ENCODE measurements around the gene SLC18A3.

The SLC18A3 gene

DNA sequence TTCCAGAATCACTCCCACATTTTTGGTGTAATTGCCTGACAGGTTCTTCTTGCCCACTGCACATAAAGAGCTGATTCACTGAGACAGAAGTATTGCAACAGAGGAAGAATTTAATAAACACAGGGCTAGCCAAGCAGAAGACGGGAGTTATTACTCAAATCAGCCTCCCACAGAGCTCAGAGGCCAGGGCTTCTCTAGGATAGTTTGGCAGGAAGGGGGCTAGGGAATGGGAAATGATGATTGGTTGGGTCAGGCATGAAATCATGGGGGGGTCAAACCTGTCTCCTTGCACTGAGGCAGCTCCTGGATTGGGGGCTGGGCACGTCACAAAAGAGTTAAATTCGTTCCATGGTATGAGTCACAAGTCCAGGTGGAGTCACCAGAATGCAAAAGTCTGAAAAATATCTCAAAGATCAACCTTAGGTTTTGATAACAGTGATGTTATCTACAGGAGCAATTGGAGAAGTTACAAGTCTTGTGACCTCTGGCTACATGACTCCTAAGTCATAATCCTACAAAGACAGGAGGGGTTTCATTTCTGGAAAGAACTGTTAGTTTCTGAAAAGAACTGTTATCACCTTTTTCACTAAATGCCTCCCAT is 41.0 kb upstream of the SLC18A3 start:
- H3K27me3 ChIP-seq, result no peaks in the 10 kb centered on the region
- TF ChIP-seq, protein P1, sequence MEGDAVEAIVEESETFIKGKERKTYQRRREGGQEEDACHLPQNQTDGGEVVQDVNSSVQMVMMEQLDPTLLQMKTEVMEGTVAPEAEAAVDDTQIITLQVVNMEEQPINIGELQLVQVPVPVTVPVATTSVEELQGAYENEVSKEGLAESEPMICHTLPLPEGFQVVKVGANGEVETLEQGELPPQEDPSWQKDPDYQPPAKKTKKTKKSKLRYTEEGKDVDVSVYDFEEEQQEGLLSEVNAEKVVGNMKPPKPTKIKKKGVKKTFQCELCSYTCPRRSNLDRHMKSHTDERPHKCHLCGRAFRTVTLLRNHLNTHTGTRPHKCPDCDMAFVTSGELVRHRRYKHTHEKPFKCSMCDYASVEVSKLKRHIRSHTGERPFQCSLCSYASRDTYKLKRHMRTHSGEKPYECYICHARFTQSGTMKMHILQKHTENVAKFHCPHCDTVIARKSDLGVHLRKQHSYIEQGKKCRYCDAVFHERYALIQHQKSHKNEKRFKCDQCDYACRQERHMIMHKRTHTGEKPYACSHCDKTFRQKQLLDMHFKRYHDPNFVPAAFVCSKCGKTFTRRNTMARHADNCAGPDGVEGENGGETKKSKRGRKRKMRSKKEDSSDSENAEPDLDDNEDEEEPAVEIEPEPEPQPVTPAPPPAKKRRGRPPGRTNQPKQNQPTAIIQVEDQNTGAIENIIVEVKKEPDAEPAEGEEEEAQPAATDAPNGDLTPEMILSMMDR (IDR thresholded peaks at IDR 0.05; ENCODE audit: low read depth, low read length), result no peak
- no peaks in the 10 kb centered on the region for H3K36me3 ChIP-seq
- H3K9me3 ChIP-seq, result no peaks in the 10 kb centered on the region
- H3K4me3 ChIP-seq (ENCODE audit: low read depth, low read length), result no peak overlapping the region
- no peak for DNase-seq
- H3K4me1 ChIP-seq, result no peaks in the 10 kb centered on the region

- H3K27me3 ChIP-seq, result no peaks in the 10 kb centered on the region
- H3K36me3 ChIP-seq, result no peaks in the 10 kb centered on the region
- no peaks in the 10 kb centered on the region for H3K9me3 ChIP-seq
- no peaks in the 10 kb centered on the region for H3K4me1 ChIP-seq
- no peak for DNase-seq
- TF ChIP-seq, protein P1 (IDR thresholded peaks at IDR 0.05; ENCODE audit: low read depth, low read length), result no peak
- no peak overlapping the region for H3K4me3 ChIP-seq (ENCODE audit: low read depth, low read length)
Observed at GRCh38 chr10:49571388-49571787, 38.7 kb upstream of the SLC18A3 start.

- no peaks in the 10 kb centered on the region for H3K36me3 ChIP-seq
- TF ChIP-seq, protein P1 (IDR thresholded peaks at IDR 0.05; ENCODE audit: low read depth, low read length), result no peak
- H3K4me1 ChIP-seq, result no peaks in the 10 kb centered on the region
- no peak overlapping the region for H3K4me3 ChIP-seq (ENCODE audit: low read depth, low read length)
- H3K27me3 ChIP-seq, result no peaks in the 10 kb centered on the region
- H3K9me3 ChIP-seq, result no peaks in the 10 kb centered on the region
- DNase-seq, result no peak
Observed at GRCh38 chr10:49572594-49573114, 37.5 kb upstream of the SLC18A3 start.

DNA sequence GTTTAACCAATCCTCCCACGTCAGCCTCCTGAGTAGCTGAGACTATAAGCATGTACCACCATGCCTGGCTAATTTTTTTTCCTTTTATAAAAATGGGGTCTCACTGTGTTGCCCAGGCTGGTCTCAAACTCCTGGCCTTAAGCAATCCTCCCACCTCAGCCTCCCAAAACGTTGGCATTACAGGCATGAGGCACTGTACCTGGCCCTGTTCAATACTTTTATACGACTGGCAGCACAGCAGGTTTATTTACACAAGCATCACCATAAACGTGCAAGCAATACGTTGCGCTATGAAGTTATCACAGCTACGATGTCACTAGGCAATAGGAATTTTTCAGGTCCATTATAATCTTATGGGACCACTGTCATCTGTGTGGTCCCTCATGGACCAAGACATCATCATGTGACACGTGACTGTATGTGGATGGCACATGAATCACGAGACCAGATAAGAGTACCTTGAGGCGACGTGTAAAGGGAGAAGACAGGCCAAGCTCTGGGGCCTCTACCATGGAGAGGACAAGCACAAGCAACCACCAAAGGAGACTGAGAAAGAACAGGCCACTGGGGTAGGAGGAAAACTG is 34.5 kb upstream of the SLC18A3 start:
- Histone ChIP-seq H3K4me1 (no peaks in the 10 kb centered on the region), H3K36me3 (no peaks in the 10 kb centered on the region), H3K9me3 (no peaks in the 10 kb centered on the region), H3K27me3 (no peaks in the 10 kb centered on the region), H3K4me3 (ENCODE audit: low read depth, low read length) (no peak overlapping the region)
- TF ChIP-seq, protein P1 (IDR thresholded peaks at IDR 0.05; ENCODE audit: low read depth, low read length), result no peak
- no peak for DNase-seq

DNA sequence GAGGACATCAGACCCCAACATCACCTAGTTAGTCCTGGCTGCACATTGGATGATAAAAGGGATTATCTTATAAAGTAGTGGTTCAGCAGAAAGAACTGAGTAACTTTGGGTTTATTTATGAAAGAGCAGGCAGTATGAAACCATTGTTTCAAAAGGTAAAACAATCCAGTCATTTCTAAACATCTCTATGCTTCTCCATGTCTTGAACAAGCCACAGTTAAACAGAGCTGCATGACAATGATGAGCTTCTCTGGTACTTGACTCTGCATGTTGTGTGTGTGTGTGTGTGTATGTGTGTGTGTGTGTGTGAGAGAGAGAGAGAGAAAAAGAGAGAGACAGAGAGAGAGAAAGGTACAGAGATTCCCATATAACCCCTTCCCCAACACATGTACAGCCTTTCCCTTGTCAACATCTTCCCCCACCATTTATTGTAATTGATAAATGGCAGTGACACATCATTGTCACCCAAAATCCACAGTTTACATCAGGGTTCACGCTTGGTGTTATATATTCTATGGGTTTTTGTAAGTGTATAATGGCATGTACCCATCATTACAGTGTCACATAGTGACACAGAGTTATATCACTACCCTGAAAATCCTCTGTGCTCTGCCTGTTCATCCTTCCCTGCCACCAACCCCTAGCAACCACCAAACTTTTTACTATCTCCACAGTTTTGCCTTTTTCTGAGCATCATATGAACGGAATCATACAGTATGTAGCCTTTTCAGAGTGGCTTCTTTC is 32.8 kb upstream of the SLC18A3 start:
- no peaks in the 10 kb centered on the region for H3K36me3 ChIP-seq
- no peaks in the 10 kb centered on the region for H3K27me3 ChIP-seq
- H3K4me3 ChIP-seq (ENCODE audit: low read depth, low read length), result no peak overlapping the region
- no peaks in the 10 kb centered on the region for H3K4me1 ChIP-seq
- H3K9me3 ChIP-seq, result no peaks in the 10 kb centered on the region
- DNase-seq, result no peak
- TF ChIP-seq, protein P1 (IDR thresholded peaks at IDR 0.05; ENCODE audit: low read depth, low read length), result no peak

DNA sequence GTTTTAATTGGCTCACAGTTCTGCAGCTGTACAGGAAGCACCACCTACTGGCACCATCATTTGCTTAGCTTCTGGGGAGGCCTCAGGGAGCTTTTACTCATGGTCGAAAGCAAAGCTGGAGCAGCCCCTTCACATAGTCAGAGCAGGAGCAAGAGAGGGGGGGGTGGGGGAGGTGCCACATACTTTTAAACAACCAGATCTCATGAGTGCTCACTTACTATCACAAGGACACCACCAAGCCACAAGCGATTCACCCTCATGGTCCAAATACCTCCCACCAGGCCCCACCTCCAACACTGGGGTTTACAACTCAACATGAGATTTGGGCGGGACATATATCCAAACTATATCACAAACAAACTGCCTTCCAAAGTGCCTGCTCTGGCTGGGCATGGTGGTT is 31.7 kb upstream of the SLC18A3 start:
- no peaks in the 10 kb centered on the region for H3K4me1 ChIP-seq
- no peaks in the 10 kb centered on the region for H3K9me3 ChIP-seq
- no peak for DNase-seq
- TF ChIP-seq, protein P1 (IDR thresholded peaks at IDR 0.05; ENCODE audit: low read depth, low read length), result no peak
- H3K4me3 ChIP-seq (ENCODE audit: low read depth, low read length), result no peak overlapping the region
- H3K36me3 ChIP-seq, result no peaks in the 10 kb centered on the region
- no peaks in the 10 kb centered on the region for H3K27me3 ChIP-seq

All from BE2C (cell line).